ENCODE results near the gene ZNF774. TPM values are rescaled to one million over a fixed set of nuclear protein-coding genes. Genes with fewer than 3 reads are reported as not detected.
"Not testable (repeated sequence)": the region's sequence is repeated elsewhere in the genome, so short reads cannot be mapped to it uniquely, and the experiment has no call there.

Gene ZNF774
- total and polyA plus RNA-seq, 5 experiments from 2014 or later = 0.13 to 1.5 (median 0.65) TPM; not detected in 1

DNA sequence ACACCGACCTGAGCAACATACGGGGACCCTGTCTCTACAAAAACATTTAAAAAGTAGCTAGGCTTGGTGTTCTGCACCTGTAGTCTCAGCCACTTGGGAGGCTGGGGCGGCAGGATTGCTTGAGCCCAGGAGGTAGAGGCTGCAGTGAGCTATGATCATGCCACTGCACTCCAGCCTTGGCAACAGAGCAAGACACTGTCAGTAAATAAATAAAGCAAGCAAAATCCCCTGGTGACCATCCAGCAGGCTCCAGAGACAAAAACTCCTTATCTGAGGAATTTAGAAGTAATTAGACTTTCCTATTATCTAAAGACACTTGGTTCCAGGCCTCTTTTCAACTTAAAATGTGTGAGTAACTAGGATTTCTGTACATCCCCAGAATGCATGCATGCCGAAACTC lies 29.5 kb upstream of the ZNF774 start:
- ATAC-seq (no peak), DNase-seq (no peak)
- Mint-ChIP-seq H3K27ac (no peak overlapping the region), H3K36me3 (no peaks in the 10 kb centered on the region), H3K4me1 (peaks cover 4 to 11% (median 7%) of the 10 kb centered on the region in 4 donors), H3K27me3 (peaks cover 0 to 5% (median 0%) of the 10 kb centered on the region in 5 donors), H3K9me3 (no peaks in the 10 kb centered on the region), H3K4me3 (no peak overlapping the region)
- POLR2A ChIA-PET = no interaction called here

GRCh38 chr15:90325726-90326125 lies 26.4 kb upstream of the ZNF774 start:
- peaks cover 0 to 5% (median 0%) of the 10 kb centered on the region in 5 donors for H3K27me3 Mint-ChIP-seq
- H3K4me1 Mint-ChIP-seq = peaks cover 0 to 3% (median 0%) of the 10 kb centered on the region in 4 donors
- no peak overlapping the region for H3K27ac Mint-ChIP-seq
- POLR2A ChIA-PET = interaction anchor here (0.6 kb wide), 1 partner anchor 312 kb away, joined by 4 read pairs; no protein-coding TSS in a partner anchor
- no peak overlapping the region for H3K4me3 Mint-ChIP-seq
- no peak for DNase-seq
- no peak for ATAC-seq
- no peaks in the 10 kb centered on the region for H3K9me3 Mint-ChIP-seq
- no peaks in the 10 kb centered on the region for H3K36me3 Mint-ChIP-seq

DNA sequence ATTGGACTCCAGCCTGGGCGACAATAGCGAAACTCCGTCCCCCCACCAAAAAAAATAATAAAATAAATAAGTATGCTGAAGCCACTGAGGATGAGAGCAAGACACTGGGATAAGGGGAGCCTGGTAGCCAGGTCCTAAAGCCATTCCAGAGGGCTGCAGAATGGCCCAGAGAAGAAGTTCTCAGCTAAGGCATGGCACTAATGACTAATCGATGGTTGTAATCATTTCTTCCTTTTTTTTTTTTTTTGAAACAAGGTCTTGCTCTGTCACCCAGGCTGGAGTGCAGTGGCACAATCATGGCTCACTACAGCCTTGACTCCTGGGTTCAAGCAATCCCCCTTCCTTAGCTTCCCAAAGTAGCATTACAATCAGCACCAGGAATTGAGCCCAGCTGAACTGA lies 25.6 kb upstream of the ZNF774 start:
- peaks cover 0 to 3% (median 0%) of the 10 kb centered on the region in 4 donors for H3K4me1 Mint-ChIP-seq
- H3K9me3 Mint-ChIP-seq = no peaks in the 10 kb centered on the region
- no peaks in the 10 kb centered on the region for H3K36me3 Mint-ChIP-seq
- DNase-seq (no peak), ATAC-seq (no peak)
- POLR2A ChIA-PET = interaction anchor here (0.6 kb wide), 1 partner anchor 311 kb away, joined by 4 read pairs; no protein-coding TSS in a partner anchor
- peaks cover 0 to 5% (median 0%) of the 10 kb centered on the region in 5 donors for H3K27me3 Mint-ChIP-seq
- H3K27ac Mint-ChIP-seq = no peak overlapping the region
- no peak overlapping the region for H3K4me3 Mint-ChIP-seq

DNA sequence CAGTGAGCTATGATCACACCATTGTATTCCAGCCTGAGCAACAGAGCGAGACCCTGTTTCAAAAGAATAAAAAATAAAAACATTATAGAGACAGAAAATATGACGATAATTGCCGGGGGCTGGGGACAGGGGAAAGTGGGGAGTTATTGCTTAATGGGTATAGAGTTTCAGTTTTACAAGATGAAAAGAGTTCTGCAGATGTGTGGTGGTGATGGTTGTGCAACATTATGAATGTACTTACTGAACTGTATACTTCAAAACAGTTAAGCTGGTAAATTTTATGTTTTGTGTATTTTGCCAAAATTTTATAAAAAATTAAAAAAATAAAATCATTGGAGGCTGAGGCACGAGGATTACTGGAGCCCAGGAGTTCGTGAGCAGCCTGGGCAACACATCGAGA lies 24.8 kb upstream of the ZNF774 start:
- DNase-seq (no peak), ATAC-seq (no peak)
- Mint-ChIP-seq H3K9me3 (no peaks in the 10 kb centered on the region), H3K4me3 (no peak overlapping the region), H3K27me3 (peaks cover 0 to 5% (median 0%) of the 10 kb centered on the region in 5 donors), H3K4me1 (peaks cover 0 to 3% (median 0%) of the 10 kb centered on the region in 4 donors), H3K27ac (peak overlapping the region in 1 of 10 donors; percentile 22), H3K36me3 (no peaks in the 10 kb centered on the region)
- POLR2A ChIA-PET = no interaction called here

GRCh38 chr15:90334304-90334731 lies 17.8 kb upstream of the ZNF774 start:
- DNase-seq = no peak
- peaks cover 8 to 12% (median 10%) of the 10 kb centered on the region in 4 donors for H3K4me1 Mint-ChIP-seq
- no peaks in the 10 kb centered on the region for H3K27me3 Mint-ChIP-seq
- H3K36me3 Mint-ChIP-seq = no peaks in the 10 kb centered on the region
- no peak overlapping the region for H3K4me3 Mint-ChIP-seq
- ATAC-seq = no peak
- POLR2A ChIA-PET = interaction anchor here (0.6 to 0.7 kb wide), 3 partner anchors 110 to 447 kb away, joined by 3 to 4 read pairs (median 4); no protein-coding TSS in a partner anchor
- H3K27ac Mint-ChIP-seq = no peak overlapping the region
- H3K9me3 Mint-ChIP-seq = no peaks in the 10 kb centered on the region

DNA sequence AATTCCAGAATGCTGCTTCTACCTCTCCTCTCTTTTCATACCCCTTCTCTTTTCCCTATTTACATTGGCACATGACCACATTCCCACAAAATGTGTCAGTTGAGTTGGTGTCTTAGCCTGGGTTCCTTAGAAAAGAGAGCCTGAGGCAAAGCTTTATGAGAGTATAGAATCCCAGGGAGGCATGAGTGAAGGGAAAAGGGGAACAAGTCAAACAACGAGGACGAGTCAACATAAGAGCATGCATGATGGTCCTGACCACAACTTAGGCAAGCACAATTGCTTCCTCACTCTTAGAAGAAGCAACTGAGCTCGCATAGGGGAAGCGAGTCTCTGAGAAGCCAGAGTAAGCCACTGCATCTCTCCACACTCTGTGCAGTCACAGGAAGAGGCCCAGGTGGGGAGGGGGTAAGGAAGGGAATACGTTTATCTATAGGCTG lies 15.4 kb upstream of the ZNF774 start:
- Mint-ChIP-seq H3K9me3 (no peaks in the 10 kb centered on the region), H3K4me3 (peak overlapping the region in 2 of 10 donors; percentile 19 to 40), H3K4me1 (peaks cover 8 to 12% (median 10%) of the 10 kb centered on the region in 4 donors), H3K27me3 (no peaks in the 10 kb centered on the region), H3K27ac (peak overlapping the region in 8 of 10 donors; percentile 2 to 65 (median 32)), H3K36me3 (no peaks in the 10 kb centered on the region)
- POLR2A ChIA-PET = interaction anchor here (0.5 to 1.0 kb wide), 2 partner anchors 104 to 169 kb away, joined by 3 to 4 read pairs; no protein-coding TSS in a partner anchor
- DNase-seq (peak in 4 of 10 donors; percentile 6 to 35 (median 26)), ATAC-seq (peak; percentile 60 to 85)

- ATAC-seq (no peak), DNase-seq (no peak)
- Mint-ChIP-seq H3K27ac (peak overlapping the region in 4 of 10 donors; percentile 11 to 65 (median 30)), H3K36me3 (no peaks in the 10 kb centered on the region), H3K9me3 (no peaks in the 10 kb centered on the region), H3K4me1 (peaks cover 8 to 12% (median 12%) of the 10 kb centered on the region in 4 donors), H3K4me3 (no peak overlapping the region), H3K27me3 (no peaks in the 10 kb centered on the region)
- POLR2A ChIA-PET = interaction anchor here (0.5 to 0.8 kb wide), 2 partner anchors 20 to 168 kb away, joined by 3 read pairs; no protein-coding TSS in a partner anchor
Observed at GRCh38 chr15:90337256-90337655, 14.8 kb upstream of the ZNF774 start.

DNA sequence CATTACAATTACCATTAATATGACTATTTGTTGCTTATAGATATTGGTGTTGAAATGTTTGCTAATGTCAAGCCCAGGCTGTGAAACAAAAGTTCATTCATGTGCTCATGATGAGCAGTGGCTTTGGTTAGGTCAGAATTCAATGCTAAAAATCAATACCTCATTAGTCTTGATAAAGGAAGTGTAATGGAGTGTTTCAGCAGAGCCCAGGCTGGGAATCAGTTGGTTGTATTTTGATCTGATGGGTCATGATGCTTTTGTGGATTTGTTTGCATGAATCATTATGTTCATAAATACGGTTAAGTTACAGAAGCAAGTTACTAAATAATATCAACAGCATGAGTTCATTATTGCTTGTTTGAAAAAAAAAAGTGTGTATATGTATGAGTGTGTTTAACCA lies 13.6 kb upstream of the ZNF774 start:
- POLR2A ChIA-PET = no interaction called here
- no peak for ATAC-seq

DNA sequence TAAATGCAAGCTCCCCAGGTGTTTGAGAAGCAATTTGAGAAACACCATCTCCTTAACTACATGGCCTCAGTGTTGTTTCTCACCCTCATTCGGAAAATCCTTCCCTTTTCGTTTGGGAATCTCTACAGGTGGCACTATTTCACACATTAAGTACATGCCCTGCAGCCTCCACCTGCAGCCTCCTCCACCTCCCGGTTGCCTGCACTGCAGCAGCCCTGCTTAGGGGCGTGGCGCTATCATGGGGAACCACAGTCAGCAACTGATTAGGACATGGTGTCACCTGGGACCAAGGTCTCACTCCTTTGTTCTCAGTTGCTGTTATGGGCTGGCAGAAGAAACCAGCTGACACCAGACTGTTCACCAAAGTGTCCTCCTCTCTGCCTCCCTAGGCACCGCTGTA lies 11.7 kb upstream of the ZNF774 start:
- H3K27ac Mint-ChIP-seq = no peak overlapping the region
- H3K4me1 Mint-ChIP-seq = peaks cover 10 to 28% (median 26%) of the 10 kb centered on the region in 4 donors
- DNase-seq (no peak), ATAC-seq (no peak)
- H3K27me3 Mint-ChIP-seq = no peaks in the 10 kb centered on the region
- H3K4me3 Mint-ChIP-seq = no peak overlapping the region
- H3K9me3 Mint-ChIP-seq = no peaks in the 10 kb centered on the region
- POLR2A ChIA-PET = no interaction called here
- H3K36me3 Mint-ChIP-seq = no peaks in the 10 kb centered on the region

More for the DNA sequence above, 13.6 kb upstream of the ZNF774 start:
- H3K27me3 Mint-ChIP-seq = no peaks in the 10 kb centered on the region
- no peak overlapping the region for H3K27ac Mint-ChIP-seq
- H3K9me3 Mint-ChIP-seq = no peaks in the 10 kb centered on the region
- H3K4me3 Mint-ChIP-seq = no peak overlapping the region
- H3K4me1 Mint-ChIP-seq = peaks cover 10 to 24% (median 21%) of the 10 kb centered on the region in 4 donors
- H3K36me3 Mint-ChIP-seq = no peaks in the 10 kb centered on the region
- no peak for DNase-seq

- no peak overlapping the region for H3K27ac Mint-ChIP-seq
- no peaks in the 10 kb centered on the region for H3K9me3 Mint-ChIP-seq
- H3K36me3 Mint-ChIP-seq = no peaks in the 10 kb centered on the region
- ATAC-seq (no peak), DNase-seq (no peak)
- peaks cover 3 to 18% (median 15%) of the 10 kb centered on the region in 4 donors for H3K4me1 Mint-ChIP-seq
- no peaks in the 10 kb centered on the region for H3K27me3 Mint-ChIP-seq
- POLR2A ChIA-PET = no interaction called here
- H3K4me3 Mint-ChIP-seq = no peak overlapping the region
Observed at GRCh38 chr15:90343302-90343790, 8.7 kb upstream of the ZNF774 start.

DNA sequence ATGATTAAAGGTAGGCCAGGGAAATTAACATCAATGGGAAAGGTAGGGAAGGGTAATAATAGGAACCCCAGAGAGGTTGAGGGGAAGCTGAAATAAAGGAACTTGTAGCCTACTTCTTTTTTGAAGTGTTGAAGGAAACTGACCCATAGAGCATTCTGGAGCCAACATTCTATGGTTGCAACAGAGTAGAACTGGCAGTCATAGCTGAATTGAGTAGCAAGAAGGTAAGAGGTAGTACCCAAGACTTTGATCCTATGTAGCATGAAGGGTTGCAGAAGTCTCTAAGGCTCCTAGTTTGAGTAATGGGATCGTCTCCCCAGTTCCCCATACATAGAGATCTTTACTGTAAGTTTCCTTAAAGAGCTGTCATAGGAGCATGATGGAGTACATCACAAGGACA lies 7.4 kb upstream of the ZNF774 start:
- no peak overlapping the region for H3K4me3 Mint-ChIP-seq
- no peaks in the 10 kb centered on the region for H3K9me3 Mint-ChIP-seq
- ATAC-seq (no peak), DNase-seq (no peak)
- peaks cover 3 to 18% (median 15%) of the 10 kb centered on the region in 4 donors for H3K4me1 Mint-ChIP-seq
- H3K27ac Mint-ChIP-seq = no peak overlapping the region
- POLR2A ChIA-PET = no interaction called here
- no peaks in the 10 kb centered on the region for H3K27me3 Mint-ChIP-seq
- no peaks in the 10 kb centered on the region for H3K36me3 Mint-ChIP-seq

DNA sequence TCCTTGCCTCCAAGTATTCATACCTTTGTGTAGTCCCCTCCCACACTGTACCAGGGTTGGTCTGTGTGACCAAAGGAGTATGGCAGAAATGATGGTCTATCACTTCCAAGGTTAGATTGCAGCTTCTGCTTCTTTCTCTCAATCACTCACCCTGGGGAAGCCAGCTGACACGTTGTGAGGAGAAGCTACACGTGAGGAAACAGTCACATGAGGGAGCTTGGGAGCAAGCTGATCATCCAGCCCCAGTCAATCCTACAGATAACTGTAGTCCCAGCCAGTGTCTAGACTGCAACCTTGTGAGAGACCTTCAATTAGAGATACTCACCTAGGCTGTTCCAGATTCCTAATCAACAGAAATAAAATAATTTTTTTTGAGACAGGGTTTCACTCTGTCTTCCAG lies 6.2 kb upstream of the ZNF774 start:
- peaks cover 5 to 16% (median 15%) of the 10 kb centered on the region in 4 donors for H3K4me1 Mint-ChIP-seq
- H3K9me3 Mint-ChIP-seq = no peaks in the 10 kb centered on the region
- DNase-seq = no peak
- H3K27me3 Mint-ChIP-seq = no peaks in the 10 kb centered on the region
- H3K4me3 Mint-ChIP-seq = no peak overlapping the region
- H3K36me3 Mint-ChIP-seq = no peaks in the 10 kb centered on the region
- POLR2A ChIA-PET = no interaction called here
- ATAC-seq = no peak
- H3K27ac Mint-ChIP-seq = no peak overlapping the region

DNA sequence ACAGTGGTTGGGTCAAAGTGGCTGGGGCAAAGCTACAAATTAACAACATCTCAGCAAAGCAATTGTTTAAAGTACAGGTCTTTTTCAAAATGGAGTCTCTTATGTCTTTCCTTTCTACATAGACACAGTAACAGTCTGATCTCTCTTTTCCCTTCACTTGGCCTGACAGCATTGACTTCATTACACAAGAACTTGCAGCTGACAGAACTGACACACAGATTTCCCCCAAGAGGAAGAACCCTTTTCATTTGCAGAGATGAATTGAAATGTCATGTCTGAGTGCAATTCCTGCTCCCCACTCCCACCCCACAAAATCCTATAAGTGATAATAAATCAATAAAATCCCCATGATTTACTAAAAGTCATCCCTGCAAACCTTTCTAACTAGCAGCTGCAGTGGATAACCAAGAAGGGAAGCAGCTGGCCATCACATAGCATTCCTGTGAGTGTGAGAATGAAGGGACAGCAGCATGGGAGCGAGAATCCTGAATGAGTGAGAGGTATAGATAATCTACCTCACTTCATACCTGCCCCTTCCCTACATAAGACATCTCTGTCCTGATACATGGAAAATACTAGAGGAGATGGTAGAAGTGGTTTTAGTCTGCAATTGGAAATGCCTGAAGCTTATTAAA lies 4.5 kb upstream of the ZNF774 start:
- DNase-seq, H3K4me3 Mint-ChIP-seq, H3K9me3 Mint-ChIP-seq, H3K27me3 Mint-ChIP-seq, ATAC-seq, H3K27ac Mint-ChIP-seq, POLR2A ChIA-PET, H3K36me3 Mint-ChIP-seq: not testable (repeated sequence)
- peaks cover 7 to 20% (median 15%) of the 10 kb centered on the region in 4 donors for H3K4me1 Mint-ChIP-seq

Data from naive thymus-derived CD8-positive, alpha-beta T cell (primary cell).